HepG2 (cell line): ENCODE data around the gene IQGAP2. TPM values are rescaled to one million over a fixed set of nuclear protein-coding genes. Genes with fewer than 3 reads are reported as not detected.

Experiments
- CREB1 ChIP-seq, 2 experiments: fragments of 450-650 bp in 1 of 2; IDR thresholded peaks; 2 replicates each; pipeline ENCODE4 v1.6.1; 2016 to 2017; ENCODE audit warnings: control low read depth in 1 of 2, mild to moderate bottlenecking in 1 of 2, missing compliant biosample characterization in 1 of 2, missing genetic modification characterization in 1 of 2
- HNF1A ChIP-seq, 2 experiments: sonication (generic) in 1 of 2; formaldehyde crosslinking in 1 of 2; IDR thresholded peaks; 2 replicates each; pipeline versions ENCODE4 v1.4.0 to v1.6.1; 2016 to 2020; ENCODE audit warnings: borderline replicate concordance in 1 of 2, low read depth in 1 of 2, mild to moderate bottlenecking in 1 of 2, missing genetic modification reagents in 1 of 2
- KIAA2018 ChIP-seq: sonication (generic); formaldehyde crosslinking; IDR thresholded peaks from 2 replicates; pipeline ENCODE4 v1.5.0; 2020; ENCODE audit warnings: mild to moderate bottlenecking, missing genetic modification reagents, borderline replicate concordance
- MZF1 ChIP-seq: sonication (generic); formaldehyde crosslinking; IDR thresholded peaks from 2 replicates; pipeline ENCODE4 v1.8.1; 2023; ENCODE audit warnings: mild to moderate bottlenecking, missing genetic modification reagents, borderline replicate concordance
- SMC3 ChIP-seq: IDR thresholded peaks from 2 replicates; pipeline ENCODE4 v1.6.1; 2011; ENCODE audit warnings: low read length, improper control_type of control experiment
- ZNF10 ChIP-seq: sonication (generic); formaldehyde crosslinking; IDR thresholded peaks from 2 replicates; pipeline ENCODE4 v1.4.0; 2020; ENCODE audit warnings: mild to moderate bottlenecking, low read depth, missing genetic modification reagents, borderline replicate concordance
- ZNF274 ChIP-seq: sonication (generic); formaldehyde crosslinking; IDR thresholded peaks from 2 replicates; pipeline ENCODE4 v1.5.1; 2020; ENCODE audit warnings: mild to moderate bottlenecking, missing genetic modification reagents
- ZNF331 ChIP-seq: sonication (generic); formaldehyde crosslinking; IDR thresholded peaks from 2 replicates; pipeline ENCODE4 v1.4.0; 2020; ENCODE audit warnings: missing genetic modification reagents
- polyA plus RNA-seq, 8 experiments: library from polyadenylated mRNA; depleted of rRNA in 3 of 8; stranded (reverse) in 7 of 8; unstranded in 1 of 8; fragments of >200 nt; fragmentation: Illumina TruSeq in 4 of 8; extraction: Trizol in 4 of 8; gene quantifications; 2 replicates each; pipeline versions ENCODE4 v1.2.1 to v1.2.3, GENCODE V29; 2011 to 2016; ENCODE audit warnings: low read depth in 4 of 8, missing spikeins in 1 of 8, mixed read lengths in 1 of 8; ENCODE audit not compliant: insufficient read depth in 1 of 8
- total RNA-seq, 5 experiments: library from RNA; depleted of rRNA; stranded (reverse); fragments of >200 nt; fragmentation: Illumina TruSeq; extraction: Trizol; gene quantifications; 2 replicates each; pipeline ENCODE4 v1.2.3, GENCODE V29; 2016; ENCODE audit warnings: low read depth in 1 of 5
- TF ChIP-seq, protein P1 (sequence below): sonication (generic); formaldehyde crosslinking; IDR thresholded peaks from 2 replicates; pipeline ENCODE4 v1.4.0; 2020; ENCODE audit warnings: missing genetic modification reagents, borderline replicate concordance

The IQGAP2 gene
- total and polyA plus RNA-seq, 2 of the 13 experiments (the other 11 are each of a cell fraction or from before 2014, with no cell fraction given) = 35.2 to 83.3 TPM

GRCh38 chr5:76755779-76756637, 352.9 kb downstream of the IQGAP2 start (continued):
- TF ChIP-seq CREB1 (IDR thresholded peaks at IDR 0.05) (no peak), CREB1 (CRISPR knock-in tag; IDR thresholded peaks at IDR 0.05) (0 out of 2 replicates have a peak, but pooled peaks have one; percentile 8), SMC3 (no peak), ZNF274 (CRISPR knock-in tag) (no peak), KIAA2018 (no peak), ZNF10 (no peak), MZF1 (CRISPR knock-in tag) (no peak), ZNF331 (CRISPR knock-in tag) (no peak), HNF1A (IDR thresholded peaks at IDR 0.05; ENCODE audit: low read depth) (no peak), HNF1A (CRISPR knock-in tag; IDR thresholded peaks at IDR 0.05; ENCODE audit: borderline replicate concordance) (no peak)
- TF ChIP-seq, protein P1, sequence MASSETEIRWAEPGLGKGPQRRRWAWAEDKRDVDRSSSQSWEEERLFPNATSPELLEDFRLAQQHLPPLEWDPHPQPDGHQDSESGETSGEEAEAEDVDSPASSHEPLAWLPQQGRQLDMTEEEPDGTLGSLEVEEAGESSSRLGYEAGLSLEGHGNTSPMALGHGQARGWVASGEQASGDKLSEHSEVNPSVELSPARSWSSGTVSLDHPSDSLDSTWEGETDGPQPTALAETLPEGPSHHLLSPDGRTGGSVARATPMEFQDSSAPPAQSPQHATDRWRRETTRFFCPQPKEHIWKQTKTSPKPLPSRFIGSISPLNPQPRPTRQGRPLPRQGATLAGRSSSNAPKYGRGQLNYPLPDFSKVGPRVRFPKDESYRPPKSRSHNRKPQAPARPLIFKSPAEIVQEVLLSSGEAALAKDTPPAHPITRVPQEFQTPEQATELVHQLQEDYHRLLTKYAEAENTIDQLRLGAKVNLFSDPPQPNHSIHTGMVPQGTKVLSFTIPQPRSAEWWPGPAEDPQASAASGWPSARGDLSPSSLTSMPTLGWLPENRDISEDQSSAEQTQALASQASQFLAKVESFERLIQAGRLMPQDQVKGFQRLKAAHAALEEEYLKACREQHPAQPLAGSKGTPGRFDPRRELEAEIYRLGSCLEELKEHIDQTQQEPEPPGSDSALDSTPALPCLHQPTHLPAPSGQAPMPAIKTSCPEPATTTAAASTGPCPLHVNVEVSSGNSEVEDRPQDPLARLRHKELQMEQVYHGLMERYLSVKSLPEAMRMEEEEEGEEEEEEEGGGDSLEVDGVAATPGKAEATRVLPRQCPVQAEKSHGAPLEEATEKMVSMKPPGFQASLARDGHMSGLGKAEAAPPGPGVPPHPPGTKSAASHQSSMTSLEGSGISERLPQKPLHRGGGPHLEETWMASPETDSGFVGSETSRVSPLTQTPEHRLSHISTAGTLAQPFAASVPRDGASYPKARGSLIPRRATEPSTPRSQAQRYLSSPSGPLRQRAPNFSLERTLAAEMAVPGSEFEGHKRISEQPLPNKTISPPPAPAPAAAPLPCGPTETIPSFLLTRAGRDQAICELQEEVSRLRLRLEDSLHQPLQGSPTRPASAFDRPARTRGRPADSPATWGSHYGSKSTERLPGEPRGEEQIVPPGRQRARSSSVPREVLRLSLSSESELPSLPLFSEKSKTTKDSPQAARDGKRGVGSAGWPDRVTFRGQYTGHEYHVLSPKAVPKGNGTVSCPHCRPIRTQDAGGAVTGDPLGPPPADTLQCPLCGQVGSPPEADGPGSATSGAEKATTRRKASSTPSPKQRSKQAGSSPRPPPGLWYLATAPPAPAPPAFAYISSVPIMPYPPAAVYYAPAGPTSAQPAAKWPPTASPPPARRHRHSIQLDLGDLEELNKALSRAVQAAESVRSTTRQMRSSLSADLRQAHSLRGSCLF (CRISPR knock-in tag) = no peak
